Uterus (tissue), 2 donors: ENCODE measurements around the gene ZNF513.

Experiments
- POLR2A ChIP-seq, 2 donors: fragments of 450-650 bp; IDR thresholded peaks; one replicate each; pipeline ENCODE4 v1.6.1; 2016; ENCODE audit warnings: antibody characterized with exemption in 2 of 2, mild to moderate bottlenecking in 1 of 2, moderate library complexity in 1 of 2
- TF ChIP-seq, protein P1 (sequence below), 4 experiments: fragments of 200-600 bp in 2 of 4; fragments of 450-650 bp in 2 of 4; sonication (generic) in 2 of 4; IDR thresholded peaks; one replicate each; pipeline ENCODE4 v1.5.1; 2016 to 2019; ENCODE audit warnings: antibody characterized with exemption in 4 of 4, mild to moderate bottlenecking in 2 of 4, moderate library complexity in 1 of 4

DNA sequence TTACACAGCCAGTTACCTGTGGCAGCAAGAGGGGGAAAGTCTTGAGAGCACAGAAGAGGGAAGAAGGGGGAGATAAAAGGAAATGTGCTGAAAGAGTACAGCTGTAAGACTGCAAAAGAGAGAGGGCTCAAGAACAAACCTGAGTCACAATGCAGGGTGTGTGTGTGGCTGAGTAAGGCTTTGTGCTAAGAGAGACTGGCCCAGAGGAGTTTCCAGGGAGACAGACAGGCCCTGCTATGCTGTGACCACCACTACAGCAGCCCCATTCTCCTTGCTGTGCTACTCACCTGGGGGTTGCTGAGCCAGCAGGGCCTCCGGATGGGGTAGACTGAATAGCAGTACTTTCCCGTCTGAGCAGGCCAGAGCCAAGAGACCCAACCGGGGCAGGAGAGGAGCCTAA lies 45.2 kb downstream of the ZNF513 start:
- no peak for TF ChIP-seq POLR2A (IDR thresholded peaks at IDR 0.05)
- TF ChIP-seq, protein P1, sequence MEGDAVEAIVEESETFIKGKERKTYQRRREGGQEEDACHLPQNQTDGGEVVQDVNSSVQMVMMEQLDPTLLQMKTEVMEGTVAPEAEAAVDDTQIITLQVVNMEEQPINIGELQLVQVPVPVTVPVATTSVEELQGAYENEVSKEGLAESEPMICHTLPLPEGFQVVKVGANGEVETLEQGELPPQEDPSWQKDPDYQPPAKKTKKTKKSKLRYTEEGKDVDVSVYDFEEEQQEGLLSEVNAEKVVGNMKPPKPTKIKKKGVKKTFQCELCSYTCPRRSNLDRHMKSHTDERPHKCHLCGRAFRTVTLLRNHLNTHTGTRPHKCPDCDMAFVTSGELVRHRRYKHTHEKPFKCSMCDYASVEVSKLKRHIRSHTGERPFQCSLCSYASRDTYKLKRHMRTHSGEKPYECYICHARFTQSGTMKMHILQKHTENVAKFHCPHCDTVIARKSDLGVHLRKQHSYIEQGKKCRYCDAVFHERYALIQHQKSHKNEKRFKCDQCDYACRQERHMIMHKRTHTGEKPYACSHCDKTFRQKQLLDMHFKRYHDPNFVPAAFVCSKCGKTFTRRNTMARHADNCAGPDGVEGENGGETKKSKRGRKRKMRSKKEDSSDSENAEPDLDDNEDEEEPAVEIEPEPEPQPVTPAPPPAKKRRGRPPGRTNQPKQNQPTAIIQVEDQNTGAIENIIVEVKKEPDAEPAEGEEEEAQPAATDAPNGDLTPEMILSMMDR (IDR thresholded peaks at IDR 0.05): no peak
